Erythroblast (primary cell): ENCODE measurements around the gene CYP2A13.

Source experiments
- GATA1 ChIP-seq: IDR thresholded peaks from 2 replicates; pipeline ENCODE4 v1.6.1; 2011; ENCODE audit warnings: low read depth, mild to moderate bottlenecking, control low read depth, low read length, moderate library complexity
- POLR2A ChIP-seq: IDR thresholded peaks from 2 replicates; pipeline ENCODE4 v1.6.1; 2011; ENCODE audit warnings: mild to moderate bottlenecking, low read length

DNA sequence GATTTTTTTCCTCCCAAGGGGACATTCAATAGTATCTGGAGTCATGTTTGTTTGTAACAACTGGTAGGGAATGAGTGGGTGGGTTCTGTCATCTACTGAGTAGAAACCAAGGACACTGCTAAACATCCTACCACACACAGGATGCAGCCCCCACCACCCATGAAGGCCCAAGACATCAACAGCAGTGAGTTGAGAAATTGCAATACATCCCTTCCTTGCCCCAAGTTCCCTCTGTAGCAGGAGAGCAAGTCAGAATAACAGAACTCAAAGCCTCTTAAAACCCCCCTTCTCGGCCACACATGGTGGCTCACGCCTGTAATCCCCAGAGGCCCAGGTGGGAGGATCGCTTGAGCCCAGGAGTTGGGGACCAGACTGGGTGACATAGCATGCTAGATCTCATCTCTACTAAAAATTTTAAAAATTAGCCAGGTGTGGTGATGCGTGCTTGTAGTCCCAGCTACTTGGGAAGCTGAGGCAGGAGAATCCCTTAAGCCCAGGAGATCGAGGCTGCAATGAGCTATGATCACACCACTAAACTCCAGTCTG, 23.6 kb downstream of the CYP2A13 start:
- TF ChIP-seq POLR2A, result no peak
- TF ChIP-seq GATA1, result no peak
